ENCODE measurements around the gene GALNT1.

GALNT1 gene

DNA sequence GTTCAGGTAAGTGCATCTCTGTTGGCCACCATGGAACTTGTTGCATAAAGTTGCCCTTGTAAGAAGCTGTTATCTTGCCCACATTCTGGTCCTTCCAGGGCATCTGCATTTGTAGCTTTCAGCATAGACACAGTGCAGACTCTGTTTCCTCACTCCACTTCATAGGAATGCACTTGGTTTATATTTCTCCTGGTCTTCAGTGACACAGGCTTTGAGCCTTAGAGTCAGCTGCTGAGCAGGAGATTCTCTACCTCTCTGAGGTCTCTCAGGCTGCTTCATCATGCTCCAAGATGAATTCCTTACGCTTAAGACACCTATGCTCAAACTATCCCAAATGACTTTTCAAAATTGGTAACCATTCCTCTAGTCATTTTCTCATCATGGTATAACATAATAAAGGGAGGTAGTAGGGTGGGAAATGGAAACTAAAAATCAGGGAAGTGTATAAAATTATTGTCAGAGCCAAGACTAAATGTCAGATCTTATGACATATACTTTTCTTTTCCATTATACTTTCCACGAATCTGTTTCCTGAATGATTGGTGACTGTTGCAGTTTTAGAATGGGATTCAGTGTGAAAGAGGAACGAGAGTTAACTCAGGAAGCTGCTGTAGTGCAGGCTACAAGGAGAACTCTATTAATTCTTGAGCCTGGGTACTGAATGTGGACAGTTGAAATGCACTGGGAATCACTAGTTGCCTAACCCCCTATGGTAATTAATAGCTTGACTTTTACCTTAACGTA is 72.0 kb downstream of the GALNT1 start:
- Histone ChIP-seq H3K9me3 (peaks cover 17% of the 10 kb centered on the region), H3K4me1 (no peaks in the 10 kb centered on the region), H3K27me3 (no peaks in the 10 kb centered on the region), H3K4me3 (no peak overlapping the region), H3K36me3 (peaks cover 22% of the 10 kb centered on the region), H3K9ac (no peak overlapping the region), H3K27ac (no peak overlapping the region), H3K4me2 (no peak overlapping the region), H4K20me1 (peaks cover 58% of the 10 kb centered on the region; the same call in 1 of the 2 replicates)
- TF ChIP-seq Cebpa-rat (IDR thresholded peaks at IDR 0.05), result no peak

DNA sequence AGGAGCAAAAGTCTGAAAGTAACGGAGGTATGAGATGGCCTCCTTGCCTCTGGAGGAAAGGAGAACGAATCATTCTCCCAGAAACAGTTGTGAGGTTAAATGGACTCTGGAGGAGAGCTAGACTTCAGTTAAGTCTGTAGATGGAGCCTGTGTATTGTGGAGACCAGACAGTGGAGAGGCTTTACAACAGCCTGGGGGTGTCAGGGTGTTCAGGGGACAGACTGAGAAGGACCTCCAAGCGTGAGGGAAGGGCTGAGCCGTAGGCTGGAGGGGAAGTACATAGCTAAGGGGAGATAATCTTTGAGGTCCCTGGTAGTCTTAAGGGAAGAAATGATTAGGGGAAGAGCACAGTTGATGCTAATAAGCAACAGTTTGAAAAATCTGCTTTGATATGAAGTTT is 76.6 kb downstream of the GALNT1 start:
- H3K4me2 ChIP-seq, result no peak overlapping the region
- H3K9me3 ChIP-seq, result no peaks in the 10 kb centered on the region

DNA sequence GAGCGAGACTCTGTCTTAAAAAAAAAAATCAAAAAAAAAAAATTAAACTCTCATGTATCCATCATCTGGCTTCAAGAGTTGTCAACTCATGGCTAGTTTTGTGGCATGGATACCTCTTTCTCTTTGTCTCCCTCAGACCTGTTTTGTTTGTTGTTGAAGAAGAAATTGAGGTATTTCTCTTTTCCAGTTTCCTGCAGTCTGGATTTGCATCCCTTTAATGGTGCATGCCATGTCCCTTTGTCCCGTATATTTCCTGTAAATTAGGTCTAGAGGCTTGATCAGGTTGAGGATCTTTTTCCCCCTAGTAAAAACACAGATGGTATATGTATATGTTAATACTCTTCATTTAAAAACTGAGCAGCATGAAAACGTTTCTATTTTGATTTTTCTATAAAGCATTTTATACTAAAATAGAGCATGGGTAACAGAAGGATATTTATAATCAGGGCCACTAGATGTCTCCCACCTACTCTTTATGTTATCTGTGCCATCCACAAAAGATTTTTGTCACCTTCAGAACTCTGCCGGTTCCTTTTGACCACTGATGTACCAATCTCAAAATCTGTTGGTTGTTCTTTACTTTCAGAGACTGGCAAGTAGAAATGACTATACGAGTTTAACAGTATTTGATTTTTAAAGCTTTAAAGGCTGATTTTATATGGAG is 80.1 kb downstream of the GALNT1 start:
- Histone ChIP-seq H3K4me2 (peak overlapping the region; percentile 29), H3K27me3 (no peaks in the 10 kb centered on the region), H3K4me1 (peaks cover 15% of the 10 kb centered on the region), H4K20me1 (peaks cover 37% of the 10 kb centered on the region; the same call in 1 of the 2 replicates), H3K27ac (no peak overlapping the region), H3K9ac (no peak overlapping the region), H3K4me3 (no peak overlapping the region), H3K36me3 (peaks cover 46% of the 10 kb centered on the region), H3K9me3 (no peaks in the 10 kb centered on the region)
- no peak for TF ChIP-seq Cebpa-rat (IDR thresholded peaks at IDR 0.05)

More for the DNA sequence above, 76.6 kb downstream of the GALNT1 start:
- no peak overlapping the region for H3K4me3 ChIP-seq
- H3K36me3 ChIP-seq, result peaks cover 19% of the 10 kb centered on the region
- no peak for TF ChIP-seq Cebpa-rat (IDR thresholded peaks at IDR 0.05)
- H3K27me3 ChIP-seq, result no peaks in the 10 kb centered on the region
- H4K20me1 ChIP-seq, result peaks cover 55% of the 10 kb centered on the region; the same call in 1 of the 2 replicates
- no peak overlapping the region for H3K9ac ChIP-seq
- H3K4me1 ChIP-seq, result peaks cover 15% of the 10 kb centered on the region
- H3K27ac ChIP-seq, result no peak overlapping the region

DNA sequence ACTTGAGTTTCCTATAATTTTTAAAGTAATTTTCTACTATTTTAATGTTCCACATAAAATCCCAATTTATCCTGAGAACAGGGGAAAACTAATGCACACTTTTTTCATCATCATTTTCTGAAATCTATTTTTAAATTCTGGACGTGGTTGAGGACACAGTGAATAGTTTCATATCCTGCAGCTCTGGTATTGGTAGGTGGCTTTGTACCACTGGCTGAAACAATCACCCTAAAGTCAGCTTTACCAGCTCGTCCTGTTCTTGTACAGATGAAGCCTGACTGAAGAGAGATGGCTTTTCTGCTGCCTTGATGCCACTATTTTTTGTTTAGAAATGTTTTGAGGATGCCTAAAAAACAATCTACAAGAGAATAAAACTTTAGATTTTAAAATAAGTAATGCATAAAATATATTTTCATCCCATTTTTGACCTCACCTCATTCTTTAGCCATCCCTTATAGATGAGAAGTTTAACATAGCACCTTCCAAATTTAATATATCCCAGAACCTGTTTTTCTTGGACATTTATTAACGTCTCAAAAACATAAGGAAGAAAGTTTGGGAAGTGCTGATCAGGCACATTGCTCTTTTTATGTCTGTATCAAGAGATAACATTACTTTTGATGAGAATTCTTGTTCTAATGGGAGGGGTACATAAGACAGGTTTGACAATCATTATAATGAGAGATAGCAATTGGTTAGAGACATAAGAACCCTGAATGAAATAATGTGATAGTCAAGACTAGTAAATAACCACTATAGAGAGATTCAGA is 80.9 kb downstream of the GALNT1 start:
- Histone ChIP-seq H3K27ac (no peak overlapping the region), H4K20me1 (peaks cover 28% of the 10 kb centered on the region; the same call in 1 of the 2 replicates), H3K27me3 (no peaks in the 10 kb centered on the region), H3K4me2 (peak overlapping the region; percentile 29), H3K4me1 (peaks cover 15% of the 10 kb centered on the region), H3K36me3 (peaks cover 45% of the 10 kb centered on the region), H3K4me3 (no peak overlapping the region), H3K9ac (no peak overlapping the region), H3K9me3 (no peaks in the 10 kb centered on the region)
- TF ChIP-seq Cebpa-rat (IDR thresholded peaks at IDR 0.05), result no peak

DNA sequence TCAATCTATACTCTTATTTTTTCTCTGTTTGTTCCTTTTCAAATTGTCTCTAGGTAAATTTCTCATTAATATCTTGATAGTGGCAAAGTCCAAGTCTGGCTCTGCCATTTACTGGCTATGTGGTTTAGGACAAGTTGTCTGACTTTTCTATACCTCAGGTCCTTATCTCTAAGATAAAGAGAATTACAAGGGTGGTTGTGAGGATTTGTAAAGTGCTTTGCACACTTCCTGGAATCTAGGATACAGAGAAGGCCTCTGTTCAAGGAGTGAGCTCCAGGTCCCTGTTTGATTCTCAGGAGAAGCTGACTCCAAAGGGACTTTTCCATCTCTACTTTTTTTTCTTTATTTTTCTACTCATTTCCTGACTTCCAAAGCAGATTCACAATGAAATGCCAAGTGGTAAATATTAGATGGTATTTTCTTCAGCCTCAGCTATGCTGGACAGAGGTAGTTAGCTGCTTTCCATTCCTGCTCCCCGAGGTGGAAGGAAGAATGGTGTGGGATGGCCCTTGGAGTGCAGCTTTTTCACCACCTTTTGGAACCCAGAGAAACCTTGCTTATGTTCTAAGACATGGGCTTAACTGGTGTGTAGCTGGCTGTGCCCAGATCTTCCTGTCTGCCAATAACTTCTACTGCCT is 90.5 kb downstream of the GALNT1 start:
- no peak overlapping the region for H3K9ac ChIP-seq
- H3K27me3 ChIP-seq, result no peaks in the 10 kb centered on the region
- TF ChIP-seq Cebpa-rat (IDR thresholded peaks at IDR 0.05), result no peak
- peaks cover 54% of the 10 kb centered on the region for H3K36me3 ChIP-seq
- 0 out of 2 replicates have a peak, but pooled peaks cover 11% of the 10 kb centered on the region for H4K20me1 ChIP-seq
- no peak overlapping the region for H3K4me3 ChIP-seq
- H3K27ac ChIP-seq, result no peak overlapping the region
- peaks cover 3% of the 10 kb centered on the region; the same call in 1 of the 2 replicates for H3K9me3 ChIP-seq
- peaks cover 14% of the 10 kb centered on the region for H3K4me1 ChIP-seq
- H3K4me2 ChIP-seq, result no peak overlapping the region

DNA sequence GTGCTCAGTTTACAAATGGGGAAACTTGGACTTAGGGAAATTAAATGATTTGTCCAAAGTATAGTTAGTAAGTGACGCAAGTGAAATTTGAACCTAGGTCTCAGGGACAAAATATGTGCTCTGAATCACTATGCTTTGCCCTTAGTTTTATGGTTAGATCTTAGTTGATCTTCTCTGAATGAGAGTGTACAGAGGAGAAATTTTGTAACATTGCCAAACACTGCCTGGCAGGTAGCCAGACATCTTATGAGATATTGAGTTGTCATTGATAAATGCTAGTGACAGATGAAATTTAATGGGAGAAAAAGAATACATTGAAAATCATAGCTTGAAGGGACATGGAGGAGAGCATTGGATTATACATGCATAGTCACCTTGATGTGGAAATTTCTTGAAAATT is 91.4 kb downstream of the GALNT1 start:
- H3K4me3 ChIP-seq, result no peak overlapping the region
- H3K36me3 ChIP-seq, result peaks cover 57% of the 10 kb centered on the region
- H3K9me3 ChIP-seq, result peaks cover 3% of the 10 kb centered on the region; the same call in 1 of the 2 replicates

DNA sequence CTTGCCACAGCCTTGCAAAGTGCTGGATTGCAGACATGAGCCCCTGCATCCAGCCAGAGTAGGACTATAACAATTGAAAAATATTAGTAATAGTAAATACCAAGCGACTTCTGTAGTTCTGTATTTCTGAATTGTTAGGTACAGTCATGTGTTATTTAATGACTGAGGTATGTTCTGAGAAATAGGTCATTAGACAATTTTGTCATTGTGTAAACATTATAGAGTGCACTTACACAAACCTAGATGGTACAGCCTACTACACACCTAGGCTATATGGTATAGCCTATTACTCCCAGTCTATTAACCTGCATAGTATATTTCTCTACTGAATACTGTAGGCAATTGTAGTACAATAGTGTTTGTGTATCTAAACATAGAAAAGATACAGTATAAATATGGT is 92.1 kb downstream of the GALNT1 start:
- Histone ChIP-seq H3K4me3 (no peak overlapping the region), H3K4me1 (peaks cover 14% of the 10 kb centered on the region), H3K9me3 (peaks cover 3% of the 10 kb centered on the region; the same call in 1 of the 2 replicates), H3K9ac (no peak overlapping the region), H4K20me1 (0 out of 2 replicates have a peak, but pooled peaks cover 11% of the 10 kb centered on the region), H3K27ac (no peak overlapping the region), H3K36me3 (peaks cover 61% of the 10 kb centered on the region), H3K4me2 (no peak overlapping the region), H3K27me3 (no peaks in the 10 kb centered on the region)
- TF ChIP-seq Cebpa-rat (IDR thresholded peaks at IDR 0.05), result no peak

More for the DNA sequence above, 91.4 kb downstream of the GALNT1 start:
- Histone ChIP-seq H3K27me3 (no peaks in the 10 kb centered on the region), H4K20me1 (0 out of 2 replicates have a peak, but pooled peaks cover 11% of the 10 kb centered on the region), H3K9ac (no peak overlapping the region), H3K27ac (no peak overlapping the region), H3K4me2 (no peak overlapping the region), H3K4me1 (peaks cover 14% of the 10 kb centered on the region)
- TF ChIP-seq Cebpa-rat (IDR thresholded peaks at IDR 0.05), result no peak

DNA sequence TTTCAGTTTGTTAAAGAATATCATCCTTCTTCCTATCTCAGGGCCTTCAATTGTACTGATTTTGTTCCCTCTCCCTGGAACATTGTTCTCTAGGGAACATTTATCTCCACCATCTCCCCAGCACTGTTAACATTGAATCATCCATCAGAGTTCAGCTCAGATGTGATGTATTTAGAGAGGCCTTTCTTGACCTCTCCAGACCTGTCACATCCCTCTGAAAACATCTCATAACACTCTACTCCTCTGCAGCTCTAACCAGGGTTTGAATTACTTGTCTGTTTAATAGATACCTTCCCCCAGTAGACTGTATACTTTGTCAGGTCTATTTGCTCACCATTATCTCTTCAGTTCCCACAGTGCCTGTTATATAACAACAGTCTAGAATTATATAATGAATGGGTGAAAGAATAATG is 98.6 kb downstream of the GALNT1 start:
- no peak overlapping the region for H3K4me3 ChIP-seq
- no peaks in the 10 kb centered on the region for H3K27me3 ChIP-seq
- 0 out of 2 replicates have a peak, but pooled peaks cover 6% of the 10 kb centered on the region for H4K20me1 ChIP-seq
- H3K27ac ChIP-seq, result no peak overlapping the region
- H3K4me1 ChIP-seq, result no peaks in the 10 kb centered on the region; the same call in 1 of the 2 replicates
- no peak overlapping the region for H3K9ac ChIP-seq
- H3K9me3 ChIP-seq, result no peaks in the 10 kb centered on the region
- no peak overlapping the region for H3K4me2 ChIP-seq
- TF ChIP-seq Cebpa-rat (IDR thresholded peaks at IDR 0.05), result no peak
- H3K36me3 ChIP-seq, result peaks cover 71% of the 10 kb centered on the region

DNA sequence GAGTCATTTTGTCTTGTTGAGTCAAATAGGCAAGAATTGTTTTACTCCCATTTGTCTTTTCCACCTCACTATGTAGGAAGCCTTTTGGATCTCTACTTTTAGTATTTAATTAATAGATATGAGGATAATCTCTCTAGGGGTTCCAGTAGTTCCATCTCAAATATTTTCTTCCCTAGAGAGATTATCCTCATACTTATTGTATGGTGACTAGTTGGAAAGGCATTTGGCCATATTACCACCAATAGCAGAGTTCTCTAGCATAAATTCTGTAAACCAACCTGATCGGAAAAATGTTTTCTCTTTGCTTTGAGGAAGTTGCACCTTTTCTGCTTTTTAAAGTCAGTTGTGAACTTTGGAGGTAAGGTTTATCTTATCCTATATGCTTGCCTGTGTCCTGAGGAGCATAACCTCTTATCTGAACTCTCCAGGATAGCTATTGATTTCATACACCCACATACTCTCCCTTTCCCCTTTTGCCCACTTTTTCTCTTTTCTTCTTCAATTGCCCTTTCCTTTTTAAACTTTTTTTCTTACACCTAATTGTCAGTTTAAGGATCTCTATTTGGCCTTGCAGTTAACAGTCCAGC is 100.8 kb downstream of the GALNT1 start:
- no peaks in the 10 kb centered on the region for H4K20me1 ChIP-seq
- no peak overlapping the region for H3K9ac ChIP-seq
- no peak for TF ChIP-seq Cebpa-rat (IDR thresholded peaks at IDR 0.05)
- no peak overlapping the region for H3K4me3 ChIP-seq
- H3K9me3 ChIP-seq, result no peaks in the 10 kb centered on the region
- H3K4me2 ChIP-seq, result no peak overlapping the region
- H3K4me1 ChIP-seq, result no peaks in the 10 kb centered on the region
- no peaks in the 10 kb centered on the region for H3K27me3 ChIP-seq
- H3K36me3 ChIP-seq, result peaks cover 75% of the 10 kb centered on the region
- H3K27ac ChIP-seq, result no peak overlapping the region

Measured in BLaER1 (cell line).